ENCODE results near the gene FN1.
"Not testable (repeated sequence)": the region's sequence is repeated elsewhere in the genome, so short reads cannot be mapped to it uniquely, and the experiment has no call there.

Gene FN1

DNA sequence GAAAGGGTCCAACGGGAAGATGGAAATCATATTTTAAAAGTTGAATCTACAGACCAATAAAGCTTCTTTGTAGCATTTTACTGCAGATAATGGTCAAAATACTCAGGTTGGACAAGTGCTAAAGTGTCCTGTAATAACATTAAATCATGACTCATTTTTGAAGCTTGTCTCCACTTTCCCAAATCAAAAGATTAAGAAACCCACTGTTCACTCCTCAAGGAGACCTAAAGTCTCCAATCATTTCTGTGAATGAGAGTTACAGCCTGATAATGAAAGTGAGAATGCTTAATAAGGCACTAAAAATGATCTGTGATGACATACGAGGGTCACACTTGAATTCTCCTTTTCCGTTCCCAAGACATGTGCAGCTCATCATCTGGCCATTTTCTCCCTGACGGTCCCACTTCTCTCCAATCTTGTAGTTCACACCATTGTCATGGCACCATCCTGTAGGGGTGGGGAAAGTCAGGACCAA lies 70.6 kb downstream of the FN1 start:
- no peak for DNase-seq (ENCODE audit: low read depth)

DNA sequence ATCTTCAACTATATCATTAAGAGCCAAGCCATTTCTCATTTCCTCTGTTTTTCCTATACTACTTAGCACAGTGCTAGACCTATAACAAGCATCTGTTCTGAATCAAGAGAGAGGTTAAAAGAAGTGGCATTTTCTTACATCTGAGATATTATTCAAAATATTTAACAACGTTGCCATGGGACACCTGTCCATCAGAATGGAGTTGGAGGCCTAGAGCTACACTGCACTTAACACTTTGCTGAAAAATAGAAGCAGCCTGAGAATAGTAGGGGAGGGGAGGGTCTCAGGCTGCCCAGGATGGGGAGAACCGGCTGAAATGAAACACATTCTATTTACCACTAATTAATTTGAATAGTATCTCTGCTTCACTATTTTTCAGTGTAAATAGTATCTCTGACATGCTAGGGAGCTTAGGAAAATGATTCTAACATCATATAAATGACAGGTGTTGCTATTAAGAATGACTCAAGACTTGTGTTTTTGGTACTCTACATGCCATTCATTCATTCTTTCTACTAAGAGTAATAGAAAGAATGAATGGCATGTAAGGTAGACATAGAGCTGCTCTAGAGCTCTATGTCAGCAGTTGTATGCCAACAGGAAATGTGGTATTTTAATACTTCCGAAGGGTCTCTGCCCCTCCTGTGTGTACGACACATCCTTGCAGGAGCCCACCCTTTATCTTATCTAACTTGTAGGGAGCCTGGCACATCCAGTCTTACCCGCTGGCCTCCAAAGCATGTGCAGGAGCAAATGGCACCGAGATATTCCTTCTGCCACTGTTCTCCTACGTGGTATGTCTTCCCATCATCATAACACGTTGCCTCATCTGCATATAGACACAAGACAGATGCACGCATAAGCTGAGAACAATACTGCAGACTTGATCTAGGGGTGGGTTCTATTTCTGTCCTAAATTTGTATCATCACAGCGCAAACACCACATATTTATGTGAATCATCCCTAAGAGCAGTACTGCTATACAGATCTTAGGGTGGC lies 71.4 kb downstream of the FN1 start:
- DNase-seq (ENCODE audit: low read depth), result no peak

DNA sequence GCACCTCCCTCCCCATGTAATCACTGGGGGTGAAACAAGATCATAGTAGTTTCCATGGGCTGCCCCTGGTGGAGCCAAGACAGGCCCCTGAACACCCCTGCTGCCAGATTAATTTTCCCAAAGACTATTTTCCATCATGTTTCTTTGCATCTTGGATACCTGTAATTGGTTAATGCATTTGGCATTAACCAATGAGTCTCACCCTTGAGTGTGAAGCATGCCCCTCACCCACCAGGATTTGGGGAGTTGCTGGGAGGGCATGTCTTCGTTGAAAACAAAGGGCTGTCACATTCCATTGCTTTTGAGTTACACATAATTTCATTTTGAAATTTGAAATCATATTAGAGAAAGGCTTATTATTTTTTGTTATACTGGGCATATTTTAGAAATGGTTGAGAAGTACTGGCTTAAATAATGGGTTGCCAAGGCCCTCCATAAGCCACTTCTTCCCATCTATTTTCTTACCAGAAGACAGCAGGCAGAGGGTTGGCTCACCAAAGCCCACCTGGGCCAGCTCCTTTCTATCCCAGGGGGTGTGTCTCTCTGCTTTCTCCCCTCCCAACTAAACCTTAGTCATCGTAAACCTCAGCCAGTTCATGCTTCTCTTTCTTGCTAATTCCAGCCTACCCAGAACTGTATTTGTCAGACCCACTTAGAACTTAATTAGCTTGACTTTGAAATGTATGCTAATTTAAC lies 72.3 kb downstream of the FN1 start:
- no peak for DNase-seq (ENCODE audit: low read depth)

DNA sequence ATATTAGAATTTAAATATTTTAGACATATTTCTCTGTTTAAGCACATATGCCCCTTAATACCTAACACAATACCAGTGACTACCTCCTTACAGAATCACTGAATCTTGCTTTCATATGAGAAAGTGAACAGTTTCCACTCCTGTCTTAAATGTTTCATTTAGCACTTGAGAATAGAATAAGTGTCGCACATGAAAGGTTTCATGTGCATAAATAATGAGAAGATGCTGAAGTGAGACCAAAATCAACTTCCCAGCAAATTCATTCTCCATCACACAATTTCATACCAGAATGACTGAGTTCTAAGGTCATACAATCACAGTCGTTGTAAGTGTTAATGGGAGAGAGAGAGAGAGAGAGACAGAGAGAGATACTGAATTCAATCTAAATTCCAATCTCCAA lies 72.8 kb downstream of the FN1 start:
- no peak for DNase-seq (ENCODE audit: low read depth)

DNA sequence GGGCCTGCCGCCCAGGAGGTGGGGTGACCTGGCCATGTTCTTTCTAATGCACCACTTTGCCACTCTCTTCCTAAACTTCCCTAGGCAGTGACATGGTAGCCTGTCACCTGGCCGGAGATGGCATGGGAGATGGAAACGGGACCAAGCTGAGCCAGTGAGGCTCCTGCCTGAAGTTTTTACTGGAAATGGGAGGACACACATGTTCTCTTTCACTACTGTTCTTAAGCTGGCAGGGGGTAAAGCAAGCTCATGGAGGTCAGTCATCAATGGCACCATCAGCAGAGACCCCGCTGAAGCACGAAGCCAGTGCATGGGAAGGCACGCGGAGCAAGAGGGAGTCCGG lies 73.3 kb downstream of the FN1 start:
- DNase-seq (ENCODE audit: low read depth), result no peak

DNA sequence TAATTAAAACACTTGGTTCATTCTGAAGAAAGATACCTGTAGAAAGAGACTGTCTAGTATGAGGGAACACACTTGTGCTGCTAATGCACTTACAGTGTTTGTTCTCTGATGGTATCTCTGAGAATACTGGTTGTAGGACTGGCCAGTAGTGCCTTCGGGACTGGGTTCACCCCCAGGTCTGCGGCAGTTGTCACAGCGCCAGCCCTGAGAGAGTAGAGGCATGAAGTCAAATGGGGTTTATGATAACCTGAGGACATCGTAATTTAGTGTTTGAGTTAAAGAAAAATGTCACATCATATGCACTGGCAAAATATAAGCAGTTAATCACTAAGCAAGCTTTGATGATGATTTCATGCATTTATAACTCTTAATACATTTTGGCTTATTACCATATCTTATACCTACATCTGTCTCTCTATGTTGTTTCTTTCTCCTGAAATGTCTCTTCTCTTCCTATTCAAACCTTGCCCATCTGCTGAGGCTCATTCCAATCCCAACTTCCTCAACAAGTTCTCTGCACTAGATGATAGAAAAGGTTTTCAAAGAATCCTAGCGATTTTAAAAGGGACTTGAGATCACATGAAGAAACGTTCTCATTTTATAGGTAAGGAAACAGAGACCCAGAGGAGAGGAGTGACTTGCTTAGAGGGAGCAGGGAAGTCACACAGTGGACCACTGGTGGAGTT lies 73.8 kb downstream of the FN1 start:
- no peak for DNase-seq (ENCODE audit: low read depth)

DNA sequence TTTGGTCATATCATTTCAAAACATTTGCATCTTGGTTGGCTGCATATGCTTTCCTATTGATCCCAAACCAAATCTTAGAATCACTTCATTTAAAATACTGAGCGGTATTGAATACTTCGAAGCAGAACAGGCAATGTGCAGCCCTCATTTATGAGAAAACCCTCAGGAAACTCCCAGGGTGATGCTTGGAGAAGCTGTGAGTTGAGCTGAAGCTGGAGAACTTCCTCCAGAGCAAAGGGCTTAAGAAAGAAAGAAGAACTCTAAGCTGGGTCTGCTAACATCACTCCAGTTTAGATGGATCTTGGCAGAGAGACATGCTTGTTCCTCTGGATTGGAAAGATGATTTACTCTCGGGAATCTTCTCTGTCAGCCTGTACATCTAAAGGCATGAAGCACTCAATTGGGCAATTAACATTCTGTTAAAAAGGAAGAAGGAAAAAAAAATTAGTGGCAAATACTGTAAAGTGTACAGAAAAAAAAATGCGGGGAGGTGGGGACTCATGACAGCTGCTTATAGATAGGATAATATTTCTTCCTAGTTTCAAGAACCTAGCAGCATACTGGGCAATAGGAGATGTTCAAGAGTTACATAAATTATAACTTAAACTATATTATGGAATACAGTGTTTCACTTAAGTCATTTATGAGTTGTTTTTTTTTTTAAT lies 74.5 kb downstream of the FN1 start:
- DNase-seq (ENCODE audit: low read depth), result no peak

DNA sequence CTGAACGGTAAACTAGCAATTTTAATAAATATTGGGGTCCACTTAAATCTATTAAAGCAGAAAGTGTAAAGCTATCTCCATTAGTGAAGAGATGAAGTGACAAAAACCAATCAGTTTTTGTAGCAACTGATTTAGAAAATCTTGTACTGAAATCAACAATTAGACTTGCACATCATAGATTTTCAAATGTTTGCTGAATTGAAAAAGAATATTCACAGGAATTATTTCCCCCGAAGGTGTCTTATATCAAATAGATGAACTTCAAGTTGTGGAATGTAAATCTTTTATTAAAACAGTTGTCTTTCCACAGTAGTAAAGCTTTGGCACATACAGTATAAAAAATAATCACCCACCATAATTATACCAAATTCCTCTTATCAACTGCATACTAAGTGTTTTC lies 75.3 kb downstream of the FN1 start:
- no peak for DNase-seq (ENCODE audit: low read depth)

DNA sequence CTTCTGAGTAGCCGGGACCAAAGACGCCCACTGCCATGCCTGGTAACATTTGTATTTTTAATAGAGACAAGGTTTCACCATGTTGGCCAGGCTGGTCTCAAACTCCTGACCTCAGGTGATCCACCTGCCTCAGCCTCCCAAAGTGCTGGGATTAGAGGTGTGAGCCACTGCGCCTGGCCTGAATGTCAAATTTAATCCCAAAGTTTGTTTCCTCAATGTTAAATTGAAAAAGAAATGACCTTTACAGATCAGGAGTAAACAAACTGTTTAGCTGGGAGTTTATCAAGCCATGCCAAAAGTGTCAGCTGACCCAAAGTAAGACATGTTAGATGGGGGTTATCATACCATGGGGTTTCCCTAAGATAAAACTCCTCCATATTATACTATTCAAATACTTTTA lies 75.8 kb downstream of the FN1 start:
- not testable (repeated sequence) for DNase-seq (ENCODE audit: low read depth)

DNA sequence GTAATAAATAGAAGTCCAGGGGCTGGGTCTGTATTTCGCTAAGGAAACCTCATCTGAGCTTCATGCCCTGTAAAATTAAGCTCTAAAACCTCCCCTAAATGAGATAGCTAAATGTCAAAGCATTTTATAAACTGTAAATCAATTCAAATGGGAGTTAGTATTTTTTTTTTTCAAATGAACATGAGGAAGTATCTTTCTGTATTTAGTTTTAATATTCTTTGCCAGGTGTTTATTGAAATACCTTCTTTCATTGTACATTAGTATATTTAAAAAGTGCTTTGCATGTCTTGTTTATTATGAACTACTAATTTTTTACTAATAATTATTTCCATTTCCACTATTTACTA lies 76.3 kb downstream of the FN1 start:
- no peak for DNase-seq (ENCODE audit: low read depth)

DNA sequence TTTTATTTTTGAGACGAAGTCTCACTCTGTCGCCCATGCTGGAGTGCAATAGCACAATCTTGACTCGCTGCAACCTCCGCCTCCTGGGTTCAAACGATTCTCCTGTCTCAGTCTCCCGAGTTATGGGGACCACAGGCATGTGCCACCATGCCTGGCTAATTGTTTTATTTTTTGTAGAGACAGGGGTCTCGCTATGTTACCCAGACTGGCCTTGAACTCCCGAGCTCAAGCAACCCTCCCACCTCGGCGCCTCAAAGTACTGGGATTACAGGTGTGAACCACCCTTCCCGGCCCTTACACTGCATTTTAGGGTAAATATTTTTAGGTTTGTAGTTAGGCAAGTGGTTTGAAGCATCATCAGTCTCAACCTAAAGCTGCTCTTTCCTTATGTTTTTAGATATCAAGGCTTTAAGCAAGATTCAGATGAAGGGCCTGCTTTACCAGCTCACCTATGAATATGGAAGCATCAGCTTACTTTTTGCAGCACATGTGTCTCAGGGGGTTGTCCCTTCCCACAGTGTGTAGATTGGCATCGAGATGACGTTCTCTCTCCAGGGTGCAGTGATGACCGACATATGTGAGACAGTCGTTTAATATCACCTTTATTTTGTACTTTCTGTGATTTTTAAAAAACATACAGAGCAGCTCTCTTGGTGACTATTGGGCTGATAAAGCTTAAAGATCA lies 76.8 kb downstream of the FN1 start:
- DNase-seq (ENCODE audit: low read depth), result no peak

DNA sequence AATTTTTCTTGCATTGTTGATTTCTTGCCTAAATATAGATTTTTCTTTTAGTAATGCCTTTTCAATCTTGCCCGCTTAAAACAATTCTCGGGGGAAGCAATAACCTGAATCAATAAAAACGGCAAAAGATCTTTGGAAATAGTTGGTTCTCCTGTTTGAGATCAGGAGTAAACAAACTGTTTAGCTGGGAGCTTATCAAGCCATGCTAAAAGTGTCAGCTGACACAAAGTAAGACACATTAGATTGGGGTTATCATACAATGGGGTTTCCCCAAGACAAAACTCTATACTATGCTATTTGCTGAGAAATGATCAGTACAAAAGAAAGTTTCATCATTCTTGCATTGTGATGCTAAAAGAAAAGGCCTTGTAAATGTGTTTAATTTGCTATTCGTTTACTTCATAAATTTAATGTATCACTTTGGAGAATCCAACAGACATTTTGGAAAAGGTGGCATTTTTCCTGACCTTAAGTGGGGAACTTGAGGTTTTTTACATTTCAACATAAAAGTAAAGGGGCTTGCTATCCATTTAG lies 77.5 kb downstream of the FN1 start:
- DNase-seq (ENCODE audit: low read depth), result no peak

DNA sequence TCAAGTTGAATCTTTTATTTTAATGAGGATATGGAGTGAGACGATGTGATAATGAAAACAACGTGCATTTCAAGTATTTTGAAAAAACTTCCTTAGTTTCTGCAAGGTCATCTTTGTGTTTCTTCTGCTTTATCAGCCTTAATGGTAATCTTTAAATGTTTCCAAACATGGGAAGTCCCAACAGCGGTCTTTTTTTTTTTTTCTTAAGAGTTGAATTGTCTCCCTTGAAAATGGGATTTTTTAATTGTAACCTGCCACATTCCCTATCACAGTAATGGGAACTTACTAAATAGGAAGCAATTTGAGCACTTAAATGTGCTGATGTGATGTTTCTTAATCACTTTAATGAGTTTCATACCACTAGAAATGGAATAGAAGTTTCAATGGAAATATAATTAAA lies 78.2 kb downstream of the FN1 start:
- no peak for DNase-seq (ENCODE audit: low read depth)

DNA sequence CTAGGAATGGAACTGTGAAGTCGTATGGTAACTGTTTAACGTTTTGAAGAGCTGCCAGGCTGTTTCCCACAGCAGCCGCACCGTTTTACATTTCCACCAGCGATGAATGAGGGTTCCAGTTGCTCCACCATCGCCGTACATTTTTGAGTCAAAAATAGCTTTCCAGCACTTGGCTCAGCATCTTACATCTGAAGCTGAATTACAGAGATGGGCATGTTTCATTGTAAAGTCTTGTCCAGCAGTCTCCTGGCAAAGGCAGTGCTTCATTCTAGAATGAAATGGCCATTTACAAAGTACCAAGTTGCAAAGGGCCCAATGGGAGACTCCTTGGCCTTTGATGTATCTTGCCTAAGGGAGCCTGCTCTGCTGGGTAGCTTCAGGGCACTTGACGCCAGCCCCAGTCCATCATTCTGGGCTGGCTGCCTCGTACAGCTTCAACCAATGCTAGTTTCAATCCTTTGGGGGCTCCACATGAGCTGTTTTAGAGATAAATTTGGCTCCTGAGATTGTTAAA lies 78.9 kb downstream of the FN1 start:
- DNase-seq (ENCODE audit: low read depth), result no peak

DNA sequence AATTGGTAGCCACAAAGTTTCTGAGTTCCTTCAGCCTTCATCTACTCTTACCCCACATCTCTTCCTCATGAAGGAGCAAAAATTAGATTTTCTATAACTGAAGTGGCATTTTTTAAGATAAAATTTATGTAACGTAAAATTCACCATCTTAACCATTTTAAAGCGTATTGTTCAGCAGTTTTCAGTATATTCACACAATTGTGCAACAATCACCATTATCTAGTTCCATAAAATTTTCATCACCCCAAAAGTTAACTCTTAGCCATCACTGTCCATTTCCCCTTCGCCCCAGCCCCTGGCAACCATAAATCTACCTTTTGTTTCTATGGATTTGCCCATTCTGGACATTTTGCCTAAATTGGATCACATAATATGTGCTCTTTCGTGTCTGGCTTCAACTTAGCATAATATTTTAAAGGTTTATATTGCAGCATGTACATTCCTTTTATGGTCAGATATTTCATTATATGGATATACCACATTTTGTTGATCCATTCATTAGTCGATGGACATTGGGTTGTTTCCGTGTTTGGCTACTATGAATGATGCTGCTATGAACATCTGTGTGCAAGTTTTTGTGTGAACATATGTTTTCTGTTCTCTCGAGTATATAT lies 79.4 kb downstream of the FN1 start:
- no peak for DNase-seq (ENCODE audit: low read depth)

DNA sequence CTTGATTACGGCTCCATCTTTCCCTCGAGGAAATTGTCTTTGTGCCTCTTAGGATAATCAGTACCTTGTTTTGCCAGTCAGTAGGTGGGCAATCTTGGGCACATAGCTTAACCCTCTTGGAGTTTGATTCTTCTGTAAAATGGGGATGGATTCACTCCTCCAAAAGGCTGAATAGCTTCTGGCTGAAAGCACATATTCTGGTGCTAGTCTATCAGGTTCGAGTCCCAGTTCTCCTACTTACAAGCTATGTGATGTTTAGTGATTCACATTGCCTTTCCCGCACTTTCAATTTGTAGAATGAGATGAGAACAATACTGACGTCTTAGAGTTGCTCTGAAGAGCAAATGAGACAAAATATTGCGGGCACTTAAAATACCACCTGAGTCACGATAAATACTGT lies 80.1 kb downstream of the FN1 start:
- DNase-seq (ENCODE audit: low read depth), result no peak

DNA sequence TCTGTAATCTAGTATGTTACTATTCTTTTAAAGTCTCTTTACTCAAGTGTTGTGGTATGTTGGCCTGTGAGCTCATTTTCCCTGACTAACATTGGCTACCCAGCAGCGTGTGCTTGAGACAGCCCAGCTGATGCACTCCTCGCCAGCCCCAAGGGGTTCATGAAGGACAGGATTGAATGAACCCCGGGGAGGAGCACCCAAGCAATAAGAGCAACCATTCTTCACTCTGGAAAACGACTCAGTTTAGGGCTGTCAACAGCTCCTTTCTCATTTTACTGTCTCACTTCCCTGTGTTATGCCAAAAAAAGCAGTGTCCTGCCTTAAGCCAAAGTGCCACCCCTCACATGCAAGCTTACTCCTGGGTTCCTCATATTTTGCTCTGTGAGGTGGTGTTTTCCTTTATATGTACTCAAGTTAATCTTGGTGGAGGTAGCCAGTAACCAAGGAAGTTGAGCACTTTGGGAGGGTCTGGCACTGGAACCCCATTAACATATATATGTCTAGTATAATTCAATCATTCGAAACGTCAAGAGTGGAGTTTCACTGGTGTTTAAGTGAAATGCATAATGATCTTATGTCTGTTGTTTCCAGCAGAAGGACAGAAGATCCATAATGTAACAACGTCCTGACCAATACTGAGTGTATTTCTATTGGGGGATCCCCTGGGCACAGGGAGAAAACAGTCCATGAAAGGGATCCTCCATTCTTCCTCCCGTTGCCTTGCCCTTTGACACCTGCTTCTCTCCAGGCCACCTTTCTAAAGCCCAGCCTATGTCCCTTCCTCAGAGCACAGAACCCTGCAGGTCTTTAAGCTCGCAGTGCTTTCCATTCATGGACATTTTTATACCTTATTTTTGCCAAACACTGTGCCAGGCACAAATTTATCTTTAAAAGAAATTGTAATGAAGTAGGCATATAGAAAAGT lies 80.8 kb downstream of the FN1 start:
- no peak for DNase-seq (ENCODE audit: low read depth)

DNA sequence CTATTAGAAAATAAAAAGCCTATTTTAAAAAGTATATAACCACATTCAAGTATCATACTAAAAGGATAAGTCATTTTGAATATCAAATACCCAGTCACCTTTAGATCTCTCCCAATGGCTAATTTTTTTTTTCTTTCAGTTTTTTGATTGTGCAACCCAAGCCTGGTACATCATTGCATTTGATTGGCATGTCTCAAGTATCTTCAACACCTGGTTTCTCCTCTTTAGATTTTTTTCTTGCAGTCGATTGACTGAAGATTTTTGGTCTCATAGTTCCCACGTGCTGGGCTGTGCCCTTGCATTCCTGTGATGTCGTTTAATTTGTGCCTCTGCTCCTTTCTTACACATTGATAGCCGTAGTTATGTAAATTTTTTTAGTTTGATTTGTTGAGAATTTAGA lies 83.3 kb downstream of the FN1 start:
- no peak for DNase-seq (ENCODE audit: low read depth)

DNA sequence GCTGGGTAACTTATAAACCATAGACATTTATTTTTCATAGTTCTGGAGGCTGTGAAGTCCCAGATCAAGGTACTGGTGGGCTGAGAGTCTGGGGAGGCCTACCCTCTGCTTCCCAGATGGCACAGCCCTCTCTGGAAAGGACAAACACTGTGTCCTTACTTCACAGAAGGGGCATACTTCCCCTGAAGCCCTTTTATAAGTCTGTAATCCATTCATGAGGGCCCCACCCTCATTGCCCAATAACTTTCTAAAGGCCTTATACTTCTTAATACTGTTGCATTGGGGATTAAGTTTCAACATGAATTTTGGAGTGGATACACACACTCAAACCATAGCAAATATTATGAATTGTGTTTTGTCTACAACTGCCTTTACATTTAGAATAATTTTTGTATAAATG lies 88.0 kb downstream of the FN1 start:
- no peak for DNase-seq (ENCODE audit: low read depth)
